ENCODE results near the gene SLC13A3. TPM values are rescaled to one million over a fixed set of nuclear protein-coding genes. Genes with fewer than 3 reads are reported as not detected.

The SLC13A3 gene
- total RNA-seq, 1 donor from 2014 or later = 1.7 TPM

- DNase-seq = no peak
Observed at GRCh38 chr20:46652699-46653098, 1.4 kb upstream of the SLC13A3 start.

- no peak for DNase-seq
Observed at GRCh38 chr20:46650575-46651090, 626 bp downstream of the SLC13A3 start.

GRCh38 chr20:46649965-46650542 lies 1.2 kb downstream of the SLC13A3 start:
- no peak for DNase-seq

- no peak for DNase-seq
Observed at GRCh38 chr20:46649650-46649949, 1.7 kb downstream of the SLC13A3 start.

GRCh38 chr20:46648903-46649649 lies 2.2 kb downstream of the SLC13A3 start:
- DNase-seq = peak; percentile 38

- peak; percentile 52 for DNase-seq
Observed at GRCh38 chr20:46647469-46647868, 3.8 kb downstream of the SLC13A3 start.

- DNase-seq = no peak
Observed at GRCh38 chr20:46646659-46647380, 4.4 kb downstream of the SLC13A3 start.

- no peak for DNase-seq
Observed at GRCh38 chr20:46646122-46646521, 5.1 kb downstream of the SLC13A3 start.

GRCh38 chr20:46644733-46645132 lies 6.5 kb downstream of the SLC13A3 start:
- DNase-seq = no peak

GRCh38 chr20:46644160-46644559 lies 7.1 kb downstream of the SLC13A3 start:
- no peak for DNase-seq

- no peak for DNase-seq
Observed at GRCh38 chr20:46642969-46643343, 8.3 kb downstream of the SLC13A3 start.

- no peak for DNase-seq
Observed at GRCh38 chr20:46642265-46642968, 8.8 kb downstream of the SLC13A3 start.

GRCh38 chr20:46641424-46641823 lies 9.8 kb downstream of the SLC13A3 start:
- no peak for DNase-seq

- DNase-seq = no peak
Observed at GRCh38 chr20:46640536-46641311, 10.5 kb downstream of the SLC13A3 start.

- DNase-seq = no peak
Observed at GRCh38 chr20:46640044-46640443, 11.2 kb downstream of the SLC13A3 start.

- DNase-seq = no peak
Observed at GRCh38 chr20:46639587-46639986, 11.7 kb downstream of the SLC13A3 start.

GRCh38 chr20:46638898-46639274 lies 12.4 kb downstream of the SLC13A3 start:
- DNase-seq = no peak

GRCh38 chr20:46638134-46638897 lies 12.9 kb downstream of the SLC13A3 start:
- no peak for DNase-seq

- DNase-seq = no peak
Observed at GRCh38 chr20:46637427-46638133, 13.7 kb downstream of the SLC13A3 start.

GRCh38 chr20:46637020-46637419 lies 14.2 kb downstream of the SLC13A3 start:
- no peak for DNase-seq

- DNase-seq = no peak
Observed at GRCh38 chr20:46636514-46636913, 14.7 kb downstream of the SLC13A3 start.

All from tongue (tissue), 2 donors.